ENCODE results near the gene INPP5F. TPM values are rescaled to one million over a fixed set of nuclear protein-coding genes. Genes with fewer than 3 reads are reported as not detected.
"Not testable (repeated sequence)": the region's sequence is repeated elsewhere in the genome, so short reads cannot be mapped to it uniquely, and the experiment has no call there.

The INPP5F gene
- total RNA-seq, 1 donor from 2014 or later: 4.5 TPM

GRCh38 chr10:119703903-119704508 lies 21.8 kb upstream of the INPP5F start:
- intact Hi-C loops (cut with DNase I): no loop called here
- no peak for DNase-seq
- ATAC-seq (ENCODE audit: poor library complexity): no peak

- DNase-seq: no peak
- intact Hi-C loops (cut with DNase I): no loop called here
- no peak for ATAC-seq (ENCODE audit: poor library complexity)
Measured at GRCh38 chr10:119705434-119705831, 20.4 kb upstream of the INPP5F start.

DNA sequence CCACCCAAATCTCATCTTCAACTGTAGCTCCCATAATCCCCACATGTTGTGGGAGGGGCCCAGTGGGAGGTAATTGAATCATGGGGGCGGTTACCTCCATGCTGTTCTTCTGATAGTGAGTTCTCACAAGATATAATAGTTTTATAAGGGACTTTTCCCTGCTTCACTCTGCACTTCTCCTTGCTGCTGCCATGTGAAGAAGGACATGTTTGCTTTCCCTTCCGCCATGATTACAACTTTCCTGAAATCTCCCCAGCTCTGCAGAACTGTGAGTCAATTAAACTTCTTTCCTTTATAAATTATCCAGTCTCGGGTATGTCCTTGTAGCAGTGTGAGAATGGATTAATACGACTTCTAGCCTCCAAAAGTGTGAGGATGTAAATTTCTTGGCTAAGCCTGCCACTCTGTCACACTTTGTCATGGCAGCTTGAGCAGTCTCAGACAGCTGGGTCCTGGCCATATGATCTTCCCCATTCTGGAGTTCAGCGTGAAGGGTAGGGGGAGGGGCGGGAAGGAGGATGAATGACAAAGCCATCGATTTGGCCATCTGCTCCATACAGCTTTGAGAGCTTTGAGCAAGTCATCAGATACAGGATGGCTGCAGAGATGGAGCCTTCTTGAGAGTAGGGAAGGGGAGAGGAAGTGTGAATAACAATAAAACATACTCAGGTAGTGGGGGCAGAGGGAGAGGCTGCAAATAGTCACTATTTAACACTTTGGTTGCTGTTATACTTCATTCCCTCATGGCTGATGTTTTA lies 19.1 kb upstream of the INPP5F start:
- no peak for DNase-seq
- intact Hi-C loops (cut with DNase I): no loop called here
- no peak for ATAC-seq (ENCODE audit: poor library complexity)

- intact Hi-C loops (cut with DNase I); DNase-seq; ATAC-seq (ENCODE audit: poor library complexity): not testable (repeated sequence)
Measured at GRCh38 chr10:119707331-119707730, 18.5 kb upstream of the INPP5F start.

- ATAC-seq (ENCODE audit: poor library complexity); DNase-seq; intact Hi-C loops (cut with DNase I): not testable (repeated sequence)
Measured at GRCh38 chr10:119710935-119711334, 14.9 kb upstream of the INPP5F start.

GRCh38 chr10:119713744-119714483 lies 11.9 kb upstream of the INPP5F start:
- intact Hi-C loops (cut with DNase I): no loop called here
- DNase-seq (no peak), ATAC-seq (ENCODE audit: poor library complexity) (no peak)

DNA sequence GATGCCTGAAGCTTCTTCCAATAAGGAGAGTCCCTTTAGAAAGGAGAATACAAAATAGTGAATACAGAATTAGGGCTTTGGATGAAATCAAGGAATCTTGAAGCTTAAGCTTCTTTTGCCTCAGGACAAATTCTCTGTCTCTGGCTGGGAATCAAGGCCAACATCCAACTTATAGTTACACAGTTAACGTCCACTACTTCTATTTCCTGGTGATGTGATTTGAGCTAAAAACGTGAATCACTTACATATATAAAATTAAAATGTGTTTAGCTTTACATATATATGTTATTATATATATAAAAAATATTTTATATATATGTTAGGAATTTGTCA lies 11.4 kb upstream of the INPP5F start:
- ATAC-seq (ENCODE audit: poor library complexity) (no peak), DNase-seq (no peak)
- intact Hi-C loops (cut with DNase I): no loop called here

DNA sequence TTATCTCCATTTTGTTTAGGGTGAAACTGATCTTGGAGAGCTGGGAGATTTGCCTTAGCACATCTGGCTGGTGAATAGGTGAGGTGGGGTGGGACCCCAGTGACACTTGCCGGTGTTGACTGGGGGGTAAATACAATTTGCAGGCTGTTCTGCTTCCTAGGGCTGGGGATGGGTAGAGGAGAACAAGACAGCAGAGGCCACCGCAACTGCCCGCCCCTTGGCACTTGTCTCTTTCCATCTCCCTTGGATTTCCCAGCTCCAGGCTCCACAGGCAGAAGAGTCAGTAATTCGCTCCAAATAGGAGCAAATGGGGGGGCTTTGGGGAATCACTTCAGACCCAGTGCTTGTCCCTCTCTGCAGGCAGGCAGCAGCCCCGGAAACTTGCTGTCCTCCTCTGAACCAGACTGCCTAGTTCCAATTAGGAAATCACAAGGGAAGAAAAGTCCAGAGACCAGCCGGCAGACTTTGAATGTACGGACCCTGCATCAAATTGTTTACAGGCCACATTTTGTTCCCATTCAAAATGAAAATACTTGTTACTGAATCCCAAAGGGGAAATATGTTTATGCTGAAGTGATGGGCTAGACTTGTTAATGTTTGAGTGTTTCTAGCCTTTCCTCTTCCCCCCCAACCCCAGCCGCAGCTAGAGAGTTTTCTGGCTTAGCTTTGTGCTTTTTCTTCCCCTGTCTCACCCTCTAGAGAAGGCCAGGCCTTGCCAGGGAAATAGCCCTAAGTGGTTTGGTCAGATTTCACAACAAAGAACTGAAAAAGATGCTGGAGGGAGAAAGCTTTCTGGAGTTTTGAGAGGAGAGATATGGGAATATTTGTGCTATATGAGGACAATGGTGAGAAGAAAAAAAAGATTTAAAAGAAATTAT lies 10.0 kb upstream of the INPP5F start:
- ATAC-seq (ENCODE audit: poor library complexity): peak; percentile 55
- DNase-seq: no peak
- intact Hi-C loops (cut with DNase I): no loop called here

- DNase-seq (no peak), ATAC-seq (ENCODE audit: poor library complexity) (no peak)
- intact Hi-C loops (cut with DNase I): no loop called here
Measured at GRCh38 chr10:119723161-119723560, 2.7 kb upstream of the INPP5F start.

- DNase-seq: no peak
- intact Hi-C loops (cut with DNase I): no loop called here
- ATAC-seq (ENCODE audit: poor library complexity): no peak
Measured at GRCh38 chr10:119723624-119724023, 2.2 kb upstream of the INPP5F start.

- ATAC-seq (ENCODE audit: poor library complexity) (peak; percentile 4), DNase-seq (no peak)
- intact Hi-C loops (cut with DNase I): no loop called here
Measured at GRCh38 chr10:119724593-119725516, 995 bp upstream of the INPP5F start.

DNA sequence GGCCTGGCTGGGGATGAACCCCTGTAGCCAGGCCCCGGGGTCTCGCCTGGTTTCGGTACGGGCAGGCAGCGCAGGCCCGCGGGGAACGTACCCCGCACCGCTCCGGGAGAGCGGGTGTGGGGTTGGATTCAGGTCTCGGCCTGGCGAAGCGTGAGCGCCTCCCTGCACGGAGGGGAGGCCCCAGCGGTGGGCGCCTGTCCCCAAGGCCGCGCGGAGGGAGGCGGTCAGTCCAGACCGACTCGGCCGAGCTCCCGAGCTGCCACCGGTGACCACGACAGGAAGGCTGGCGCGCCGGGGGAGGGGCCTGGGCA lies 378 bp upstream of the INPP5F start:
- no peak for DNase-seq
- intact Hi-C loops (cut with DNase I): no loop called here
- ATAC-seq (ENCODE audit: poor library complexity): no peak

DNA sequence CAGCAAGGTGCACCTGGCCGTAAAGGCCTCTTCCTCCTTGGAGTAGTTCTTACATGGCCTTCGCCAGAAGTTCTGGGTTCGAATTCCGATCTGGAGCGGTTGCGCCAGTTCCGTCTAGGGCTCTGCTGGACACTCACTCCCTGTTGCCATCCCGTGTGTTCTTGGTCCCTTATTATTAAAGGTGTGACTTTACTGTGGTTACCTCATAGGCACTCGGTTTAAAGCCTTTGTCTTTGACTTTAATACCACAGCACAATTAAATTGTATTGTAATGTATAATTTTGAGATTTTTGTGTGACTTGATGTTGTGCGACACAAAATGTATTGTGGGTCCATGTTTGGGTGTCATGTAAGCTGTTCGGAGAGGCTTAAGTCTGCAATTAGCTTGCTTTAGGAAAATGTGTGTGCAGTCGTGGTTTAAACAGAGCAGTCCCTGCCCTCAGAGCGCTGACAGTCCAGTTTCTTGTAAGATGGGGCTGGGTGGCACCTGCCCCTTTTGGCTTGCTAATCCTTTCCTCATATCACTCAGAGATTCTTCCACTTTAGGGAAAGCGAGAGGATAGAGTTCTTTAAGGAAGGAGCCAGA lies 919 bp downstream of the INPP5F start:
- intact Hi-C loops (cut with DNase I): loop anchor here (2.0 kb wide), 1 partner anchor 76 kb away; the partner anchor contains the start of gene BAG3
- no peak for DNase-seq
- ATAC-seq (ENCODE audit: poor library complexity): no peak

GRCh38 chr10:119728172-119728800 lies 2.4 kb downstream of the INPP5F start:
- ATAC-seq (ENCODE audit: poor library complexity) (no peak), DNase-seq (no peak)
- intact Hi-C loops (cut with DNase I): no loop called here

- no peak for DNase-seq
- ATAC-seq (ENCODE audit: poor library complexity): no peak
- intact Hi-C loops (cut with DNase I): no loop called here
Measured at GRCh38 chr10:119734396-119735332, 8.8 kb downstream of the INPP5F start.

DNA sequence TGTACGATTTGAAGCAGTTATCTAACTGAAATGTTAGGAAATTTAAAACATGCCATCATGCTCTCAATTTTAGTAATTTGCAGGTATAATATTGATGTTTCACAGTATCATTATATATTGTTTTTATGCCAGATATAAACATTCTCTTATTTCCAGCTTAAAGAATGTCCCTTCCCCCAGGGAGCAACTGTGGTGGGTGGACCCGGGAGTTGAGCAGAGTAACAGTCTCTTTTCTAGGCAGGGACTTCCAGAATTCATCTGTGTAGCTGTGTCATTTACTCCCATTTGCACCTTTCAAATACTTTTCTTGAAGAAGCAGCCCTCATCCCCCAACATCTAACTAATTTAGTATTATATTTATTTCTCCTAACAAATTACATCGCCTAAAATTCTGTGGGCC lies 9.6 kb downstream of the INPP5F start:
- no peak for ATAC-seq (ENCODE audit: poor library complexity)
- no peak for DNase-seq
- intact Hi-C loops (cut with DNase I): no loop called here

Data from Right ventricle myocardium superior (tissue), 1 donor.